ENCODE measurements around the gene CPA2.

CPA2 gene

GRCh38 chr7:130333832-130334231 is 67.2 kb downstream of the CPA2 start:
- TF ChIP-seq, protein P1, sequence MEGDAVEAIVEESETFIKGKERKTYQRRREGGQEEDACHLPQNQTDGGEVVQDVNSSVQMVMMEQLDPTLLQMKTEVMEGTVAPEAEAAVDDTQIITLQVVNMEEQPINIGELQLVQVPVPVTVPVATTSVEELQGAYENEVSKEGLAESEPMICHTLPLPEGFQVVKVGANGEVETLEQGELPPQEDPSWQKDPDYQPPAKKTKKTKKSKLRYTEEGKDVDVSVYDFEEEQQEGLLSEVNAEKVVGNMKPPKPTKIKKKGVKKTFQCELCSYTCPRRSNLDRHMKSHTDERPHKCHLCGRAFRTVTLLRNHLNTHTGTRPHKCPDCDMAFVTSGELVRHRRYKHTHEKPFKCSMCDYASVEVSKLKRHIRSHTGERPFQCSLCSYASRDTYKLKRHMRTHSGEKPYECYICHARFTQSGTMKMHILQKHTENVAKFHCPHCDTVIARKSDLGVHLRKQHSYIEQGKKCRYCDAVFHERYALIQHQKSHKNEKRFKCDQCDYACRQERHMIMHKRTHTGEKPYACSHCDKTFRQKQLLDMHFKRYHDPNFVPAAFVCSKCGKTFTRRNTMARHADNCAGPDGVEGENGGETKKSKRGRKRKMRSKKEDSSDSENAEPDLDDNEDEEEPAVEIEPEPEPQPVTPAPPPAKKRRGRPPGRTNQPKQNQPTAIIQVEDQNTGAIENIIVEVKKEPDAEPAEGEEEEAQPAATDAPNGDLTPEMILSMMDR (conservative IDR thresholded peaks at IDR 0.05; ENCODE audit: low read depth, low read length) = no peak
- no peak overlapping the region for H3K4me3 ChIP-seq (ENCODE audit: low read depth, low read length)
- DNase-seq (ENCODE audit: low read depth) = no peak

DNA sequence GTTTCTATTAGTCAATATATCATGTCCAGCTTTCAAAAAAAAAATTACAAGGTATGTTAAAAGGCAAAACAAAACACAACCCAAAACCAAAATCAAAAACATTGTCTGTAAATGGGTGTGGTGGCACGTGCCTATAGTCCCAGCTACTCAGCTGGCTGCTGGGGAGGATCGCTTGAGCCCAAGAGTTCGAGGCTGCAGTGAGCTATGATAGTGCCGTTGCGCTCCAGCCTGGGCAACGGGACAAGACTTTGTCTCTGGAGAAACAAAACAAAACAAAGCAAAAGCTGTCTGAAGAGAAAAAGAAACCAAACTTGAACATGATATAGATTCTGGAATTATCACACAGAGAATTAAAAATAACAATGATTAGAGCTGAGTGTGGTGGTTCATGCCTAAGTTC is 67.6 kb downstream of the CPA2 start:
- DNase-seq (ENCODE audit: low read depth) = peak; percentile 56
- no peak overlapping the region for H3K4me3 ChIP-seq (ENCODE audit: low read depth, low read length)
- TF ChIP-seq, protein P1 (conservative IDR thresholded peaks at IDR 0.05; ENCODE audit: low read depth, low read length) = no peak

DNA sequence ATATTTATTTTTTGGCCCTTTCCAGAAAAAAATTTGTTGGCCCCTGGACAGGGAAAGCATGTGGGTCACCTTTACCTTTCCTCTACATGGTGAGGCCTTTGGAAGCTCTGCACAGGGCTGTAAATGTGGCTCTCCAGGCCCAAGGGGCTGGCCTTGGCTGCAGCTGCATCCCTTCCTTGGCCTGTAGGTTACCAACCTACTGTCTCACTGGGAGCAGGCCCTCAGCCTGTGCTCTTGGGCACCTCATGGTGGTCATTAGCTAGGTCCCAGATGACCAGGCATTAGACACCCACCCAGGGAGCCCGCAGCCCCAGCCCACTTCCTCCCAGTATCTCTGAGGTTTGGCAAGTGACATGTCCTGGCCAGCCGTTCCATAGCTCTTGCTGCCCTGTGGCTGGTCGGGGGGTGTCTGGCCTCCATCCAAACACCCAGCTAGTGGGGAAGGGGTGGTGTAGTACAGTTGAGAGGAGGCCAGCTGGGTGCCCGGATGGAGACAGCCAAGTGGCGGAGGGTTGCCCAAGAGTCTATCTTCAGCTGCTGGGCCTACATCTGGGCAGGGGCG is 70.8 kb downstream of the CPA2 start:
- no peak overlapping the region for H3K4me3 ChIP-seq (ENCODE audit: low read depth, low read length)
- TF ChIP-seq, protein P1 (conservative IDR thresholded peaks at IDR 0.05; ENCODE audit: low read depth, low read length) = no peak
- DNase-seq (ENCODE audit: low read depth) = no peak

DNA sequence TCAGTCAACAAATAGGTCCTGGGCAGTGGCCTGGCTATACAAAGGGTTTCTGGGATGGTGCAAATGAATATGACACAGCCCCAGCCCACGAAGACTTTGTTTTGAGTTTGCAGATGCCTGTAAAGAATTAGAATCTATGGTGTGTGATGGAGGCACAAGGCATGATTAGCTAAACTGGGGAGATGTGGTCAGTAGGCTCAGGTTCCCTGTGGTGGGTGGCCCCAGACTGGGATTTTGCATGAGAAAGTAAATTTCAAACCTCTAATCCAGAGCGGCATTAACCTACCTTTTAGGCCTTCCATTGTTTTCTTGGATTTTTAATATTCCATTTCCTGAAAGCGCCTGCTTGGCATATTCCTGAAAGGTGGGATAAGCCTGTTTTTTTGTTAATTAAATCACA is 71.6 kb downstream of the CPA2 start:
- TF ChIP-seq, protein P1 (conservative IDR thresholded peaks at IDR 0.05; ENCODE audit: low read depth, low read length) = no peak
- DNase-seq (ENCODE audit: low read depth) = no peak
- no peak overlapping the region for H3K4me3 ChIP-seq (ENCODE audit: low read depth, low read length)
